Parathyroid adenoma (tissue), 2 donors: ENCODE measurements around the gene MRPL23.

Experiments
- H2AFZ ChIP-seq: fragments of 300-600 bp; sonication (generic); one replicate; pipeline ENCODE4 v1.7.0; 2017; ENCODE audit warnings: antibody characterized with exemption, mild to moderate bottlenecking
- H3K27ac ChIP-seq: fragments of 300-600 bp; sonication (generic); one replicate; pipeline ENCODE4 v1.7.0; 2017
- H3K27me3 ChIP-seq: fragments of 300-600 bp; sonication (generic); one replicate; pipeline ENCODE4 v1.7.0; 2017; ENCODE audit warnings: low read length; ENCODE audit not compliant: control insufficient read depth, insufficient read depth
- H3K36me3 ChIP-seq: fragments of 300-600 bp; sonication (generic); one replicate; pipeline ENCODE4 v1.7.0; 2017; ENCODE audit warnings: low read length; ENCODE audit not compliant: control insufficient read depth, insufficient read depth
- H3K4me1 ChIP-seq: fragments of 300-600 bp; sonication (generic); one replicate; pipeline ENCODE4 v1.7.0; 2017; ENCODE audit warnings: control low read depth
- H3K4me2 ChIP-seq: fragments of 300-600 bp; sonication (generic); one replicate; pipeline ENCODE4 v1.7.0; 2017; ENCODE audit warnings: low read length
- H3K4me3 ChIP-seq: fragments of 300-600 bp; sonication (generic); one replicate; pipeline ENCODE4 v1.7.0; 2017; ENCODE audit warnings: low read depth, low read length
- H3K79me2 ChIP-seq: fragments of 300-600 bp; sonication (generic); one replicate; pipeline ENCODE4 v1.7.0; 2017; ENCODE audit warnings: control low read depth
- H3K9ac ChIP-seq: fragments of 300-600 bp; sonication (generic); one replicate; pipeline ENCODE4 v1.7.0; 2017; ENCODE audit warnings: mild to moderate bottlenecking
- H3K9me3 ChIP-seq: fragments of 300-600 bp; sonication (generic); one replicate; pipeline ENCODE4 v1.7.0; 2017; ENCODE audit warnings: low read length; ENCODE audit not compliant: control insufficient read depth
- TF ChIP-seq, protein P1 (sequence below): fragments of 300-600 bp; sonication (generic); IDR thresholded peaks from one replicate; pipeline ENCODE4 v1.7.0; 2017; ENCODE audit warnings: antibody characterized with exemption, mild to moderate bottlenecking
- donor health status: primary hyperparathyroidism.

MRPL23 gene

DNA sequence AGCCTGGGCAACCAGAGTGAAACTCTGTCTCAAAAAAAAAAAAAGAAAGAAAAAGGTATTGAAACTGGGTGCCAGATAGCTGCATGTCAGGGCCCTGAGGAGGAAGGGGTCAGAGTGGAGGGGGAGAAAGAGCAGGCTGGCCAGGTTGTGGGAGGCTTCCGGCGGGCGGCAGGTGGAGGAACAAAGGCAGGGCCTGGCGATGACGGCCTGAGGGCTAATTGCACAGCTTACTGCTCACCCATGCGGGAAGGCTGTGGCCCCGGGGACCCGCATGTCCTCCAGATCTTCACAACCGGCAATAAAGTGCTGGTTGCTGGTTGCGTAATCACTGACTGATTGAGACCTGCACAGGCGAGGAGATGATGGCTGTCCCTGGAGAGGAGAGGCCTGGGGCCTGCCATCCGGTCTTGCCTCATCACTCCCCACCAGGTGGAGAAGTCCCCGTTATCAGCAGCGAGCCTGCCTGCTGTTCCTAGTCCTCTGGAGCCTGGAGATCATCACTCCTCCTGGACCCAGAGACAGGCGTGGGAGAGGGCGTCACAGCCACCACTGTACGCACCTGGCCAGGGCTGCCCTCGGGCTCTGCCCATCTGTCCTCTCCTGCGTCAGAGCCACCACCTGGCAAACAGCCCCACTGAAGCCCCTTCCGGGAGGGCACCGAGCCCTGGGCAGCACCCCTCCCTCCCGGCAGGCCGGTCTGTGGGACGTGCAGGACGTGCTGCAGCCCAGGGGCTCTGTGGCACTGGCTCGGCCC lies 31.8 kb downstream of the MRPL23 start:
- no peak overlapping the region for H3K4me3 ChIP-seq
- H3K9me3 ChIP-seq: no peaks in the 10 kb centered on the region
- no peaks in the 10 kb centered on the region for H3K27me3 ChIP-seq
- no peaks in the 10 kb centered on the region for H3K4me1 ChIP-seq
- no peak overlapping the region for H3K27ac ChIP-seq
- TF ChIP-seq, protein P1, sequence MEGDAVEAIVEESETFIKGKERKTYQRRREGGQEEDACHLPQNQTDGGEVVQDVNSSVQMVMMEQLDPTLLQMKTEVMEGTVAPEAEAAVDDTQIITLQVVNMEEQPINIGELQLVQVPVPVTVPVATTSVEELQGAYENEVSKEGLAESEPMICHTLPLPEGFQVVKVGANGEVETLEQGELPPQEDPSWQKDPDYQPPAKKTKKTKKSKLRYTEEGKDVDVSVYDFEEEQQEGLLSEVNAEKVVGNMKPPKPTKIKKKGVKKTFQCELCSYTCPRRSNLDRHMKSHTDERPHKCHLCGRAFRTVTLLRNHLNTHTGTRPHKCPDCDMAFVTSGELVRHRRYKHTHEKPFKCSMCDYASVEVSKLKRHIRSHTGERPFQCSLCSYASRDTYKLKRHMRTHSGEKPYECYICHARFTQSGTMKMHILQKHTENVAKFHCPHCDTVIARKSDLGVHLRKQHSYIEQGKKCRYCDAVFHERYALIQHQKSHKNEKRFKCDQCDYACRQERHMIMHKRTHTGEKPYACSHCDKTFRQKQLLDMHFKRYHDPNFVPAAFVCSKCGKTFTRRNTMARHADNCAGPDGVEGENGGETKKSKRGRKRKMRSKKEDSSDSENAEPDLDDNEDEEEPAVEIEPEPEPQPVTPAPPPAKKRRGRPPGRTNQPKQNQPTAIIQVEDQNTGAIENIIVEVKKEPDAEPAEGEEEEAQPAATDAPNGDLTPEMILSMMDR: no peak
- no peaks in the 10 kb centered on the region for H3K36me3 ChIP-seq
- H2AFZ ChIP-seq: no peak overlapping the region
- no peaks in the 10 kb centered on the region for H3K79me2 ChIP-seq
- no peak overlapping the region for H3K4me2 ChIP-seq
- H3K9ac ChIP-seq: no peak overlapping the region

DNA sequence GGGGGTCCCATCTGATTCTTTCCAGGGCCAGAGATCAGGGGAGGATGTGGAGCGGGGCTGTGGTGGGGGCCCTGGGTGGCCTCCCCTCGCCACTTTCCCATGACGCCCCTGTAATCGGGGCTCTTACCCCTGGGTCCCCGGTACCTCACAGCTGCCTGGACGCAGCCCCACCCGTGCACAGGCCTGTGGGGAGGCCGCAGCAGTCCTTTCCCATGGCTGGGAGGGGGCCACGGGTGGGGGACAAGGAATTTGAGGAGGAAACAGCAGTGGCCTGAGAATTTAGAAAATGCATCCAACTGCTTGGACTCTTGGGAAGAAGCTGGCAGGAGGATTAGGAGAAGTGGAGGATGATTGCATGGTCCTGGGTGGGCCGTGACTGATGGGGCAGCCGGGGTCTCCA lies 32.5 kb downstream of the MRPL23 start:
- H3K27me3 ChIP-seq: no peaks in the 10 kb centered on the region
- H3K27ac ChIP-seq: no peak overlapping the region
- H3K9ac ChIP-seq: no peak overlapping the region
- no peaks in the 10 kb centered on the region for H3K36me3 ChIP-seq
- TF ChIP-seq, protein P1: no peak
- no peak overlapping the region for H3K4me2 ChIP-seq
- H3K4me1 ChIP-seq: no peaks in the 10 kb centered on the region
- no peak overlapping the region for H3K4me3 ChIP-seq
- H3K79me2 ChIP-seq: no peaks in the 10 kb centered on the region
- no peak overlapping the region for H2AFZ ChIP-seq
- no peaks in the 10 kb centered on the region for H3K9me3 ChIP-seq

DNA sequence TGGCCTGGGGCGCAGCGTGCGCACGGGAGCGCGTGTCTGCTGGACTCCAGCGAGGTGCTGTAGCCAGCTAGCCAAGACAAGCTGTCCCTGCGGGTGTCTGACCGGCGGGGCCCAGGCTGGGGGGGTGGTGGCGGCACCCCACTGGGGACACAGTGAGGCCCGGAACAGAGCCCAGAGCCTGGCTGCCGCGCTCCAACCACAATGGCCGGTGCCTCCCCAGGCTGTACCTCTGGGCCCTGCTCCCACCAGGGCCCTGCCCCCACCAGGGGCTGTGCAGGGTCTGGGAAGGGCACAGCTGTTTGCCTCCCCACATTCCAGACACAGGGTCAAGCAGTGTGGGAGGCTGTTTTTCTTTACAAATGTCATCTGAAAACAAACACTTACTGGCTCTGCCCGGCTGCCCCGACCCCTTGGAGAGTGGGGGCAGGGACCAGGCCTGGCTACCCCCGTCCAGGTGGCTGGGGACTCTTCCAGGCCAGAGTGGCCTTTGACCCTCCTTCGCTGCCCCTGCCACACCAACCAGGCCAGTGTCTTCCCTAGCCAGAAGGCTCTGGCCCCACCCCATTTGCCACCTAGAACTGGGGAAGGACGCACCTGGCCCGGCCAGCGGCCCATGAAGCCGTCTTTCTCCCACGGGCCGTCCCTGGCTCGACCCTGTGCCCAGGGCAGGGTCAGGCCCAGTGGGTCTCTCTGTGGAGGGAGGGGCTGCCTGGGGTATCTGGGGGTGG lies 35.9 kb downstream of the MRPL23 start:
- Histone ChIP-seq H3K36me3 (no peaks in the 10 kb centered on the region), H2AFZ (no peak overlapping the region), H3K9me3 (no peaks in the 10 kb centered on the region), H3K27me3 (no peaks in the 10 kb centered on the region), H3K4me2 (no peak overlapping the region), H3K79me2 (no peaks in the 10 kb centered on the region), H3K27ac (no peak overlapping the region), H3K4me1 (no peaks in the 10 kb centered on the region), H3K9ac (no peak overlapping the region), H3K4me3 (no peak overlapping the region)
- TF ChIP-seq, protein P1: no peak

DNA sequence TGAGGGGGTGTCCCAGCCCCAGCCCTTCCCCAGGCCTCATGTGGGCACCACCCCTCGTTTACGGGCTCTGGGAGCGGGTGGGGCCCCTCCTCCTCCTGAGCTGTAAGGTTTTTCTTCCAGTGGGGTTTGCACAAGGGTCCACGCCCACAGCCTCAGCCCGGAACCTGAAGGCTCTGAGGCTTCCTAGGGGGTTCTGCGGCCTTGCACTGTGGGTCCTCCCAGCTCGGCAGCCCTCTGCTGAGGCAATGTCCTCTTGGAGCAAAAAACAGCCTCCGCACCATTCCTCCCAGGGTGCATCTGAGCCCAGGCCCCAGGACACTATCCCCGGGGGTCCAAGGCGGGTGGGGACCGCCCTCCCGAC lies 36.4 kb downstream of the MRPL23 start:
- Histone ChIP-seq H3K9me3 (no peaks in the 10 kb centered on the region), H2AFZ (no peak overlapping the region), H3K4me2 (no peak overlapping the region), H3K4me1 (no peaks in the 10 kb centered on the region), H3K9ac (no peak overlapping the region), H3K4me3 (no peak overlapping the region), H3K27ac (no peak overlapping the region), H3K79me2 (no peaks in the 10 kb centered on the region), H3K27me3 (no peaks in the 10 kb centered on the region), H3K36me3 (no peaks in the 10 kb centered on the region)
- TF ChIP-seq, protein P1: no peak
